ENCODE data around the gene ZNF569. TPM values are rescaled to one million over a fixed set of nuclear protein-coding genes. Genes with fewer than 3 reads are reported as not detected.

The ZNF569 gene
- total RNA-seq (2012; rRNA removed) (5.9 and 6.7 TPM in 2 replicates), polyA plus RNA-seq (2012; rRNA removed) (1.3 and 1.8 TPM in 2 replicates), Bru-seq, nascent RNA (percentile 60 among the genes with signal in this experiment), BruChase-seq, experiment 1, labeled RNA remaining after a 6-hour chase (percentile 60 among the genes with signal in this experiment), BruChase-seq, experiment 2, labeled RNA remaining after a 2-hour chase (percentile 57 among the genes with signal in this experiment)
- 0.25 and 0.31 TPM in 2 replicates for polyA plus RNA-seq (2012; cell fraction: cytosol; rRNA removed)
- polyA plus RNA-seq (2012; cell fraction: nucleus; rRNA removed; ENCODE audit: low replicate concordance) = 0.51 and 2.5 TPM in 2 replicates
- long read RNA-seq, full-length matches to known transcripts = 6 of 13 reads
- long read RNA-seq, partial matches to known transcripts = 1 of 13 reads
- long read RNA-seq, other reads (novel, unspliced or antisense) = 6 of 13 reads

DNA sequence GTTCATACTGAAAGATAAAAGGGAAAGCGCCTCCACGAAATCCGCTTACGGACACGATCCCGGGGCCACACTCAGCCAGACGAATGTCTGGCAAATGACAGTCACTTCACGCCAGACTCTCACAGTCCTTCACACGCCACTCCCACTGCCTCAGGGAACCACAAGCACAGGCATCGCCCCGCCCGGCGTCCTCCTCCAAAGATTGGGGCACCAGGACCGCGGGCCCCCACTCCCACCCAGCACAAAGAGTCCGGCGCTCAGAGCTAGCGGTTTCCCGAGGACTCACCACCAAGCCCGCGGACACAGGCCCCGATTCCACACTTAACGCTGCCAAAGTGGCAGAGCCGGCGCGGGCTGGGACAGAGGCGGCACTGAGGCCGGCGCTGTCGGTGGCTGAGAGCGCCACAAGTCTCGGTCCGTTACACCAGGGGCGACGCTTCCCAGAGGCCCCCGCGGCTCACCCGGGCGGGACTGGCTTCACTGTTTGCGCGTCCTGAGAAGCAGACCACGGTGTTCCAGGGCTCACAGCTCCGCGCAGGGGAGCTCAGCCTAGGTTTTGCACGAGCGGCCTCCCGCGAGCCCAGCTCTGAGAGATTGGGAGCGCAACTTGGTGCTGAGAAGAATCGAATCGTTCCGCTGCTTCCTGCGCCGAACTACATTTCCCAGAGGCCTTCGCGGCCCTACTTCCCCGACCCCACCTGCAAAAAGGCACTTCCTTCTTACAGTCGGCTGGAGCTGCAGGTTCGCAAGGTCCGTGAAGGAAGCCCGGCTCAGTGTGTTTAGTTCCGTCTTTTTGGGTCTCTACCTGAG is at the start of gene ZNF569:
Gene ZNF569, minus strand, starts transcription at position 647 of the 810 bp plus-strand sequence. CDS start 22,523 bp downstream, outside the sequence.
- peaks cover 0 to 25% of the 10 kb centered on the region in 2 experiments; a peak in 2 of 4 replicates for H3K79me1 ChIP-seq (ENCODE audit: low read depth in 1 of 2, low read length in 2 of 2)
- H4K20me1 ChIP-seq (ENCODE audit: insufficient read depth, low read length) = no peaks in the 10 kb centered on the region
- H3K27me3 ChIP-seq (ENCODE audit: control insufficient read depth, insufficient read depth, low read length) = no peaks in the 10 kb centered on the region
- intact Hi-C loops (cut with micrococcal nuclease) (loop anchor here (5.0 to 10.0 kb wide), 4 partner anchors 135 to 495 kb away; partner anchors contain the start of gene ZFP30), dilution Hi-C loops (cut with HindIII; ENCODE audit: low sequenced_read_pairs, unreplicated experiment) (no loop called here), in situ Hi-C loops (cut with MboI; ENCODE audit: low sequenced_read_pairs) (no loop called here)
- peak within 1 kb of the TSS; percentile 99 for H3K4me2 ChIP-seq (ENCODE audit: low read depth, low read length)
- CTCF ChIA-PET = no interaction called here
- H2AFZ ChIP-seq (replicated peaks; ENCODE audit: low read length, poor library complexity) = peak within 1 kb of the TSS; percentile 100
- peak; percentile 95 for DNase-seq
- peak within 1 kb of the TSS; percentile 52 for H3K18ac ChIP-seq (ENCODE audit: low read depth, low read length)
- H3K27ac ChIP-seq (ENCODE audit: insufficient read depth, low read length) = peak within 1 kb of the TSS; percentile 82
- peak within 1 kb of the TSS; percentile 59 for H3K4ac ChIP-seq (ENCODE audit: low read depth, low read length)
- POLR2A ChIA-PET (ENCODE audit: unreplicated experiment) = no interaction called here
- H2BK120ac ChIP-seq (ENCODE audit: low read depth, low read length) = 0 out of 2 replicates have a peak within 1 kb of the TSS, but pooled peaks have one; percentile 39
- 0 out of 2 replicates have a peak within 1 kb of the TSS, but pooled peaks have one; percentile 35 for H3K56ac ChIP-seq (ENCODE audit: extremely low read depth, insufficient read depth, low read length)
- peak within 1 kb of the TSS; percentile 88 to 97 for H4K8ac ChIP-seq (ENCODE audit: low read depth in 2 of 2, low read length in 2 of 2)
- peak within 1 kb of the TSS; percentile 88 for H3K9ac ChIP-seq (ENCODE audit: low read depth, low read length)
- H3K36me3 ChIP-seq (ENCODE audit: control insufficient read depth, insufficient read depth, low read length) = peaks cover 5% of the 10 kb centered on the region
- peak within 1 kb of the TSS; percentile 85 for H2AK9ac ChIP-seq (replicated peaks; ENCODE audit: low read depth, low read length, poor library complexity)
- no peak within 1 kb of the TSS for H2BK20ac ChIP-seq (ENCODE audit: low read depth, low read length)
- H2AK5ac ChIP-seq (ENCODE audit: low read depth, low read length) = peak within 1 kb of the TSS; percentile 0; the same call in 1 of the 2 replicates
- peak within 1 kb of the TSS; percentile 88 for H3K23ac ChIP-seq (ENCODE audit: low read depth, low read length)
- TF ChIP-seq MXI1 (IDR thresholded peaks at IDR 0.05; ENCODE audit: borderline replicate concordance, low read depth, low read length) (peak; percentile 3; the same call in 1 of the 2 replicates), MAZ (IDR thresholded peaks at IDR 0.05; ENCODE audit: borderline replicate concordance, low read depth, low read length) (0 out of 2 replicates have a peak, but pooled peaks have one; percentile 27), CEBPB (IDR thresholded peaks at IDR 0.05; ENCODE audit: low read depth, low read length) (no peak)
- peak; percentile 71 for ATAC-seq (ENCODE audit: low read depth)
- no TSS peak for BruUV-seq (replicated peaks)
- 0% methylated on average over 18 of the region's 62 CpGs; no CpG with 5 or more reads in 1 of the 2 experiments for WGBS, 2 experiments (ENCODE audit: extremely low coverage in 2 of 2, insufficient read length in 1 of 2)
- H3K9me1 ChIP-seq (ENCODE audit: insufficient read depth, low read length) = no peaks in the 10 kb centered on the region
- peak within 1 kb of the TSS; percentile 71 for H3K14ac ChIP-seq (replicated peaks; ENCODE audit: low read depth, low read length)
- H2BK15ac ChIP-seq (ENCODE audit: low read depth, low read length) = no peak within 1 kb of the TSS; the same call in 2 of the 3 replicates
- H3K4me1 ChIP-seq (ENCODE audit: control insufficient read depth, insufficient read depth, low read length) = peaks cover 2% of the 10 kb centered on the region; the same call in 1 of the 2 replicates
- peak within 1 kb of the TSS; percentile 82 for H4K5ac ChIP-seq (ENCODE audit: low read depth, low read length)
- H2BK5ac ChIP-seq (ENCODE audit: low read depth, low read length, poor library complexity, severe bottlenecking) = peak within 1 kb of the TSS; percentile 84
- no peaks in the 10 kb centered on the region for H3K9me3 ChIP-seq (ENCODE audit: control insufficient read depth, insufficient read depth, low read length)
- peak within 1 kb of the TSS; percentile 81 for H3K4me3 ChIP-seq (ENCODE audit: insufficient read depth, low read depth, low read length)
- H4K91ac ChIP-seq (ENCODE audit: insufficient read depth, low read depth, low read length) = peak within 1 kb of the TSS; percentile 81

All from IMR-90 (cell line).